HFF-Myc (cell line): Measurements from ENCODE around the gene IL36A.

Experiments used
- DNase-seq: peaks from one replicate; pipeline ENCODE4 v3.0.0-alpha.2; 2011; ENCODE audit warnings: low read depth; ENCODE audit errors: extremely low read depth
- H3K4me3 ChIP-seq: replicated peaks from 2 replicates; pipeline ENCODE4 v1.5.1; 2011; ENCODE audit warnings: low read depth, mild to moderate bottlenecking, control low read depth, low read length
- TF ChIP-seq, protein P1 (sequence below): IDR thresholded peaks from 2 replicates; pipeline ENCODE4 v1.5.1; 2012; ENCODE audit warnings: mild to moderate bottlenecking, low read depth, low read length, control low read depth; ENCODE audit errors: missing control alignments

The IL36A gene

DNA sequence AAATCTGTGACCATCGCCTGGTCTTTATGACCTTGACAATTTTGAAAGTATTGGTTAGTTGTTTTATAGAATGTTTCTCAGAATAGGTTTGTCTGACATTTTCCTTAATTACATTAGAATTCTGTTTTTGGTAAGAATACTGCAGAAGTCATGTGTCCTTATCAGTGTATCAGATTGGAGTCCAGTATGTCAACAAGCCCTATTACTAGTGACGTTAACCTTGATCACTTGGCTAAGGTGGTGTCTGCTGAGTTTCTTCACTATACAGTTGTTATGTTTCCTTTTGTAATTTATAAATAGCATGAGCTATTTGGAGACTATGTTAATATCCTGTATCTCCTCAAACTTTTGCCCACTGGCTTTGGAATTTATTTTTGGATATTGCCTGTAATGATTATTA is 38.2 kb upstream of the IL36A start:
- TF ChIP-seq, protein P1, sequence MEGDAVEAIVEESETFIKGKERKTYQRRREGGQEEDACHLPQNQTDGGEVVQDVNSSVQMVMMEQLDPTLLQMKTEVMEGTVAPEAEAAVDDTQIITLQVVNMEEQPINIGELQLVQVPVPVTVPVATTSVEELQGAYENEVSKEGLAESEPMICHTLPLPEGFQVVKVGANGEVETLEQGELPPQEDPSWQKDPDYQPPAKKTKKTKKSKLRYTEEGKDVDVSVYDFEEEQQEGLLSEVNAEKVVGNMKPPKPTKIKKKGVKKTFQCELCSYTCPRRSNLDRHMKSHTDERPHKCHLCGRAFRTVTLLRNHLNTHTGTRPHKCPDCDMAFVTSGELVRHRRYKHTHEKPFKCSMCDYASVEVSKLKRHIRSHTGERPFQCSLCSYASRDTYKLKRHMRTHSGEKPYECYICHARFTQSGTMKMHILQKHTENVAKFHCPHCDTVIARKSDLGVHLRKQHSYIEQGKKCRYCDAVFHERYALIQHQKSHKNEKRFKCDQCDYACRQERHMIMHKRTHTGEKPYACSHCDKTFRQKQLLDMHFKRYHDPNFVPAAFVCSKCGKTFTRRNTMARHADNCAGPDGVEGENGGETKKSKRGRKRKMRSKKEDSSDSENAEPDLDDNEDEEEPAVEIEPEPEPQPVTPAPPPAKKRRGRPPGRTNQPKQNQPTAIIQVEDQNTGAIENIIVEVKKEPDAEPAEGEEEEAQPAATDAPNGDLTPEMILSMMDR = no peak
- no peak overlapping the region for H3K4me3 ChIP-seq
- DNase-seq = no peak

DNA sequence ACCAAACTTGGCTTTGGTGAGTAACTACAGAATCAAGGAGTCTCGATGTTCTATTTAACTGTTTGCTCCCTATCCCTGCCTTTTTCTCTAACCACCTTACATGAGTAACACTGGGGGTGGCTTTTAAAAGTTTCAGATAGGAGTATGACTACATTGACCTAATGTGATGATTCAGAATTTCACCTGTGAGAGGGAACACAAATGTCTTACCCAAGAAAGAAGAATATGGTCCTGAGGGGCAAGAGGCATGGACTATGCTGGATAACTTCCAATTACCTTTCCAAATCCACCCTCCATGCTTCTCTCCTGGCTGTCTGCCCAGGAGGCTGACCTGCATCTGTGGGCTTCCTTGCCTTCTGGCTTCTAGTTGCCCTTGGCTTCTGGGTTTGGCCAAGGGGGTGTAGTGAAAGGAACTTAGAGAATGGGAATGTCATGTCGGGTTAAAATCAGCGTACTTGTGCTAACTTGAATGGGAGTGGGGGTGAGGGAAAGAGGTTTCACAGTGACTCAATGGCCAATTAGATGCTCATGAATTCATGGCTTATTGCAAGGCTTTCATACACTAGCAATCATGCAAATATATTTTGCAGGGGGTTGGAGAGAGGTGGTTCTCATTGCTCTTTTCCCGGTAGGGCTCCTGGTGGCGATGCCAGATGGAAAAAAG is 32.7 kb upstream of the IL36A start:
- TF ChIP-seq, protein P1 = no peak
- no peak overlapping the region for H3K4me3 ChIP-seq
- DNase-seq = no peak

DNA sequence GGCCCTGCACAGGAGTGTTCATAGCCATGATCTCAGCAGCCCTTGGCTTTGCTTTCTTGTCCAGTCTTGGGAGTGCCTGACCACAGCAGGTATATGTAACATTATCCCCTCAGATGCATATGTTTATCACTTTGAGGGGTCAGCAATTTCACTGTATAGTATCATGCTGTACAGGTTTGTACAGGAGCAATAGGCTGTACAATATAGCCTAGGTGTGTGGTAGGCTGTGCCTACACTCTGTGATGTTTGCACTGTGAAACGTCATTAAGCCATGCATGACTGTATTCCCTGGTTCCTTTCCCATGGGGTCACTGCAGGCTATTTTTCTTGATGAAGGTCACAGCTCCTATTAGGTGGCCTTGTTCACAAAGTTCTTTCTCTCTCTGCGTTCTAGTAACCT is 32.1 kb upstream of the IL36A start:
- TF ChIP-seq, protein P1 = no peak
- no peak overlapping the region for H3K4me3 ChIP-seq
- no peak for DNase-seq

DNA sequence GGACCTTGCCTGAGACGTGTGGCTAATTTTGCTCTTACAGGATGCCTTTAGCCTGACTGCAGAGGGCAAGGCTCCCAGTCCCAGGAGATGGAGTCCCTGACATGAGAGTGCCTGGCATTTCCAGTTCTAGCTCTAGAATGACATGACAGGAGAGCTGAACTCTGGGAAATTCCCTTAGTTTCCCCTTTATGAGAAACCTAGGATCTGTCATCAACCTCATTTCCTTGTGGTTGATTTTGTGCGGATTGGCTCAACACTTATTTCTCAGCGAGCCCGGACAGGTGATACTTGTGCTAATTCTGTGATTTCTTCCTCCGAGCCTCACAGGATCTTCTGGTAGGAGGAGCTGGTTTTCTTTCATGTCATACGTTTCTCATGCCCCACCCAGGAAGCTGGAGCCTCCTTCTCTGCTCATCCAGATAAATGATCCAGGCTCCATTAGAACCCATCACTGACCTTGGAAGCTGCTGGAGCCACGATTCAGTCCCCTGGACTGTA is 27.7 kb upstream of the IL36A start, which contains the start of gene IL36G:
Gene IL36G (plus strand): TSS at position 448 of the 498 bp plus-strand sequence. CDS start 633 bp downstream, outside the sequence.
- H3K4me3 ChIP-seq = no peak within 1 kb of the TSS
- TF ChIP-seq, protein P1 = no peak

DNA sequence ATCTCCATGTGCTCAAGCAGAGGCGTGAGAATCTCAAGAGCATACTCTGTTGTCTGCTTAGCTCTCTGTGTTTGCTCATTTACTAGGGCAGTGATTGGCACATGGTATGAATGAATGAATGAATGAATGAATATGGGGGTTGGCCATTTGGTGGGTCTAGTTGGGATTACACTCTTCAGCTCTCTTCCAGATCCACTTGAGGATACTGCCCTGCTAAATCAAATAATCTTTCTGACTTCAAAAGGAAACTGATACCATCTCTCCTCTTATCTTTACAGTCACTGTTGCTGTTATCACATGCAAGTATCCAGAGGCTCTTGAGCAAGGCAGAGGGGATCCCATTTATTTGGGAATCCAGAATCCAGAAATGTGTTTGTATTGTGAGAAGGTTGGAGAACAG is 25.5 kb upstream of the IL36A start:
- H3K4me3 ChIP-seq = no peak overlapping the region
- no peak for DNase-seq
- TF ChIP-seq, protein P1 = no peak

More for the DNA sequence above, 27.7 kb upstream of the IL36A start, which contains the start of gene IL36G:
- DNase-seq = no peak

DNA sequence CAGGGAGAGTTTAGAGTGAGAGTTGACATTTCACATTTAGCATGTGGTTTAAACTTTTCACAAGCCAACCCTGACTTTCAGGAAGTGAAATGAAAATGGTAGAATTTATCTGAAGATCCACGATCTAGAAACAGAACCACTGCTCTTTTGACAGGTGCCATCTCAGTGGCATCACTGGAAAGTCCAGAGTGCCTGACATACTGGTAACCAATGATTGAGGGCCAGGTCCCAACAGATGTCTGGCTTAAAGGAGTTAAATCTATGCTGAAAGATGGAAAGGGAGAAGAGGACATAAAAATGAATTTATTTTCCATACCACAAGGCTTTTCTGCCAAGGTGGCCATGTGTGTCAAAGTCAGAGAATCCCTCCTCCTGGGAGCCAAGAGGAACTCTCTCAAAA is 24.7 kb upstream of the IL36A start:
- H3K4me3 ChIP-seq = no peak overlapping the region
- no peak for DNase-seq
- TF ChIP-seq, protein P1 = no peak
